Astrocyte (in vitro differentiated cells and primary cell): ENCODE data around the gene CABLES2. TPM values are rescaled to one million over a fixed set of nuclear protein-coding genes. Genes with fewer than 3 reads are reported as not detected.

Experiments
- DNase-seq: peaks from one replicate; pipeline ENCODE4 v3.0.0-alpha.2; 2010; ENCODE audit warnings: low read depth
- FAIRE-seq: peaks from 2 replicates; lab custom pipeline; 2011; peaks lifted over from hg19 to GRCh38; lab: Jason Lieb, UNC
- H2AFZ ChIP-seq: 2 replicates; pipeline ENCODE4 v1.6.0; 2012; ENCODE audit warnings: low read depth, low read length, inconsistent platforms
- H3K27ac ChIP-seq: 2 replicates; pipeline ENCODE4 v1.5.1; 2011; ENCODE audit warnings: low read depth, low read length, inconsistent platforms
- H3K27me3 ChIP-seq: 2 replicates; pipeline ENCODE4 v1.6.0; 2011; ENCODE audit warnings: low read length, inconsistent platforms; ENCODE audit not compliant: insufficient read depth
- H3K36me3 ChIP-seq: 2 replicates; pipeline ENCODE4 v1.5.1; 2011; ENCODE audit warnings: low read length, inconsistent platforms; ENCODE audit not compliant: insufficient read depth
- H3K4me1 ChIP-seq: 2 replicates; pipeline ENCODE4 v1.5.1; 2011; ENCODE audit warnings: low read length, inconsistent platforms; ENCODE audit not compliant: insufficient read depth
- H3K4me2 ChIP-seq: 2 replicates; pipeline ENCODE4 v1.6.0; 2012; ENCODE audit warnings: low read length, inconsistent platforms
- H3K4me3 ChIP-seq: 2 replicates; pipeline ENCODE4 v1.5.1; 2011; ENCODE audit warnings: low read depth, mild to moderate bottlenecking, low read length, inconsistent platforms; ENCODE audit not compliant: insufficient read depth
- H3K79me2 ChIP-seq: 2 replicates; pipeline ENCODE4 v1.6.0; 2012; ENCODE audit warnings: mild to moderate bottlenecking, low read length, inconsistent platforms; ENCODE audit not compliant: insufficient read depth
- H3K9ac ChIP-seq: 2 replicates; pipeline ENCODE4 v1.6.0; 2012; ENCODE audit warnings: mild to moderate bottlenecking, low read length, inconsistent platforms
- H3K9me3 ChIP-seq: 2 replicates; pipeline ENCODE4 v1.5.1; 2012; ENCODE audit warnings: low read depth, mild to moderate bottlenecking, low read length, inconsistent platforms; ENCODE audit not compliant: insufficient read depth
- H4K20me1 ChIP-seq: 2 replicates; pipeline ENCODE4 v1.6.0; 2012; ENCODE audit warnings: low read length, inconsistent platforms; ENCODE audit not compliant: insufficient read depth
- H3K27ac Mint-ChIP-seq: one replicate; pipeline ENCODE4 v1.8.0; 2021; ENCODE audit warnings: mild to moderate bottlenecking, mixed read lengths; ENCODE audit not compliant: unreplicated experiment
- H3K27me3 Mint-ChIP-seq: one replicate; pipeline ENCODE4 v1.8.0; 2021; ENCODE audit warnings: low read depth, mixed read lengths; ENCODE audit not compliant: unreplicated experiment
- H3K36me3 Mint-ChIP-seq: one replicate; pipeline ENCODE4 v1.8.0; 2021; ENCODE audit warnings: low read depth, mixed read lengths; ENCODE audit not compliant: unreplicated experiment
- H3K4me1 Mint-ChIP-seq: one replicate; pipeline ENCODE4 v1.8.0; 2021; ENCODE audit warnings: low read depth, mixed read lengths; ENCODE audit not compliant: unreplicated experiment
- H3K4me3 Mint-ChIP-seq: one replicate; pipeline ENCODE4 v1.8.0; 2021; ENCODE audit warnings: mild to moderate bottlenecking, moderate library complexity, mixed read lengths; ENCODE audit not compliant: unreplicated experiment
- H3K9me3 Mint-ChIP-seq: one replicate; pipeline ENCODE4 v1.8.0; 2021; ENCODE audit warnings: mild to moderate bottlenecking, mixed read lengths; ENCODE audit not compliant: unreplicated experiment
- EZH2 ChIP-seq: IDR thresholded peaks from 2 replicates; pipeline ENCODE4 v1.6.1; 2012; ENCODE audit warnings: mild to moderate bottlenecking, low read length, inconsistent platforms; ENCODE audit not compliant: insufficient read depth
- total RNA-seq: library from RNA; stranded (reverse); gene quantifications from 2 replicates; pipeline ENCODE4 v1.2.1, GENCODE V29; 2021
- TF ChIP-seq, protein P1 (sequence below): IDR thresholded peaks from 2 replicates; pipeline ENCODE4 v1.5.1; 2011; ENCODE audit warnings: low read depth, mild to moderate bottlenecking, inconsistent platforms, low read length, moderate library complexity; ENCODE audit not compliant: insufficient read depth

Gene CABLES2
- total RNA-seq, 1 donor from 2014 or later = 4.4 TPM

DNA sequence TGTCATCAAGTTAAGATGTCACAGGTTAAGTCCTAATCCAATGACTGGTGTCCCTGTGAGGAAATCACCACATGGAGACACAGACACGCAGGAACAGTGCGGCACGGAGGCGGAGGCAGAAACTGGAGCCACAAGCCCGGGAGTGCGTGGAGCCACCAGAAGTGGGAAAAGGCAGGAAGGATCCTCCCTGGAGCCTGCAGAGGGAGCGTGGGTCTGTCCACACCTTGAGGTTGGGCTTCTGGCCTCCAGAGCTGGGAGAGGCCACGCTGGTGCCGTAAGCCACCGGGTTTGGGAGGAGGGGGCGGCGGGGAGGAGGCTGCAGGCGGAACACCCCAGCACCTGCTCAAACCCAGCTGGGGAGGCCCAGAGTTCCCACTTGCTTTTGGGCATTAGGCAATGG lies 3.8 kb downstream of the CABLES2 start:
- no peak for FAIRE-seq
- H3K9me3 ChIP-seq = no peaks in the 10 kb centered on the region
- H3K4me1 ChIP-seq = peaks cover 8% of the 10 kb centered on the region
- peaks cover 3% of the 10 kb centered on the region for H3K27me3 Mint-ChIP-seq
- H3K4me1 Mint-ChIP-seq = peaks cover 3% of the 10 kb centered on the region
- no peak overlapping the region for H3K4me3 ChIP-seq
- H3K36me3 ChIP-seq = no peaks in the 10 kb centered on the region
- TF ChIP-seq, protein P1, sequence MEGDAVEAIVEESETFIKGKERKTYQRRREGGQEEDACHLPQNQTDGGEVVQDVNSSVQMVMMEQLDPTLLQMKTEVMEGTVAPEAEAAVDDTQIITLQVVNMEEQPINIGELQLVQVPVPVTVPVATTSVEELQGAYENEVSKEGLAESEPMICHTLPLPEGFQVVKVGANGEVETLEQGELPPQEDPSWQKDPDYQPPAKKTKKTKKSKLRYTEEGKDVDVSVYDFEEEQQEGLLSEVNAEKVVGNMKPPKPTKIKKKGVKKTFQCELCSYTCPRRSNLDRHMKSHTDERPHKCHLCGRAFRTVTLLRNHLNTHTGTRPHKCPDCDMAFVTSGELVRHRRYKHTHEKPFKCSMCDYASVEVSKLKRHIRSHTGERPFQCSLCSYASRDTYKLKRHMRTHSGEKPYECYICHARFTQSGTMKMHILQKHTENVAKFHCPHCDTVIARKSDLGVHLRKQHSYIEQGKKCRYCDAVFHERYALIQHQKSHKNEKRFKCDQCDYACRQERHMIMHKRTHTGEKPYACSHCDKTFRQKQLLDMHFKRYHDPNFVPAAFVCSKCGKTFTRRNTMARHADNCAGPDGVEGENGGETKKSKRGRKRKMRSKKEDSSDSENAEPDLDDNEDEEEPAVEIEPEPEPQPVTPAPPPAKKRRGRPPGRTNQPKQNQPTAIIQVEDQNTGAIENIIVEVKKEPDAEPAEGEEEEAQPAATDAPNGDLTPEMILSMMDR = no peak
- TF ChIP-seq EZH2 = no peak
- peaks cover 5% of the 10 kb centered on the region for H3K36me3 Mint-ChIP-seq
- H3K27ac ChIP-seq = no peak overlapping the region
- H3K4me2 ChIP-seq = no peak overlapping the region
- no peaks in the 10 kb centered on the region for H3K9me3 Mint-ChIP-seq
- peaks cover 4% of the 10 kb centered on the region for H3K79me2 ChIP-seq
- no peak for DNase-seq
- H3K4me3 Mint-ChIP-seq = no peak overlapping the region
- no peaks in the 10 kb centered on the region for H3K27me3 ChIP-seq
- no peak overlapping the region for H2AFZ ChIP-seq
- peaks cover 29% of the 10 kb centered on the region for H4K20me1 ChIP-seq
- H3K9ac ChIP-seq = no peak overlapping the region
- H3K27ac Mint-ChIP-seq = no peak overlapping the region

DNA sequence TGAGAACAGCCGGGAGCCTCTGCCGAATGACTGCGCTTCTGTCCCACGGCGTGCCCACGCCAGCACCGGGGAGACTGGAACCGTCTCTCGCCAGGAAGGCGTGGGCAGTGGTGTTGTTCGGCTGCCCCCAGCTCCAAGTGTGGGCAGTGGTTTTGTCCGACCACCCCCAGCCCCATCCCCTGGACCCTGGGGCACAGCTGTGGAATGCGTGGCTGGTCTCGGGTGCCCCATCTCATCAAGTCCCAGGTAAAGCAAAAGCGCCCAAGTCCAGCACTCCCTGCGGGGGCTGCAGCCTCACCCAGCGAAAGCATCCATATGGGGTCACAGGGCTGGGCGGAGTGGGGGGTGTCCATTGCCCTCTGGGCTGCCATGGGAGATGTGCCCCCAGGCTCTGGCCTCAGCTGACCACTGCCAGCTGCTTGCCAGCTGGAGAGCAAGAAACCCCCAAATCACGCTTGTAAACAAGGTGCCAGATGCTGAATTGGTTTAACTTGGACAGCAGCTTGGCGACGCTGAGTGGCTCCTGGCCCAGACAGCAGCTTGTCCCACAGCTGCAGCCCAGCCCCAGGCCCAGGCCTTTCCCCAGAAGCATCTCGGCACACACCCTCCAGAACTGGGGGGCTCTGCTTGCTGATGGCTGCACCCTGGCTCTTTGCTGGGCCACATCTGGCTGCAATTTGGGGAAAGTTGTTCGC lies 4.5 kb downstream of the CABLES2 start:
- Histone ChIP-seq H3K4me2 (no peak overlapping the region), H3K9me3 (no peaks in the 10 kb centered on the region), H3K79me2 (peaks cover 4% of the 10 kb centered on the region), H3K4me3 (no peak overlapping the region), H3K9ac (no peak overlapping the region), H4K20me1 (peaks cover 29% of the 10 kb centered on the region), H3K36me3 (no peaks in the 10 kb centered on the region), H3K27ac (no peak overlapping the region), H3K4me1 (peaks cover 8% of the 10 kb centered on the region), H3K27me3 (no peaks in the 10 kb centered on the region), H2AFZ (no peak overlapping the region)
- no peak for TF ChIP-seq EZH2
- TF ChIP-seq, protein P1 = no peak
- H3K36me3 Mint-ChIP-seq = peaks cover 5% of the 10 kb centered on the region
- no peaks in the 10 kb centered on the region for H3K9me3 Mint-ChIP-seq
- FAIRE-seq = no peak
- H3K4me1 Mint-ChIP-seq = peaks cover 3% of the 10 kb centered on the region
- H3K27ac Mint-ChIP-seq = no peak overlapping the region
- DNase-seq = no peak
- H3K27me3 Mint-ChIP-seq = peaks cover 3% of the 10 kb centered on the region
- H3K4me3 Mint-ChIP-seq = no peak overlapping the region

DNA sequence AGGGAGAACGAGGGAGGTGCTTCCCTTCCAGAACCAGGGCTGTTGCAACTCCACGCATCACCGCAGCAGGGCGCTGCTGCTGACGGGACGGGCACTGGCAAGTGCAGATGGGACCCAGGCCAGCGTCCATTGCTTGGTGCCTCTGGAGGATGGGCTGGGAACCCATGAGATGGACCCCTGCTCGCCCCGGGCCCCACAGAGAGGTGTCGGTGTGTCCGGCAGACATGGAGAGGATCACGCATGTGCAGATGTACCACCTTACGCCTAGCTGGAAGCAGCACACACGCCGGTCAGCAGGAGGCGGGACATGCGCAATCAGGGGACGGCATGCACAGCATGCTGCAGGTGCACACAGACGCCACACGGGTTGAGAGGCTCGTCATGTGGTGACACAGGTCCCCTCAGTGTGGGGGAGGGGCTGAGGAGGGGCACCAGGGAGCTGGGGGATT lies 5.7 kb downstream of the CABLES2 start:
- no peak overlapping the region for H3K4me3 ChIP-seq
- no peak for DNase-seq
- H3K27me3 ChIP-seq = no peaks in the 10 kb centered on the region
- H3K9me3 ChIP-seq = no peaks in the 10 kb centered on the region
- Mint-ChIP-seq H3K27me3 (peaks cover 3% of the 10 kb centered on the region), H3K4me3 (no peak overlapping the region), H3K27ac (no peak overlapping the region), H3K36me3 (peaks cover 8% of the 10 kb centered on the region), H3K9me3 (no peaks in the 10 kb centered on the region), H3K4me1 (peaks cover 3% of the 10 kb centered on the region)
- H3K36me3 ChIP-seq = no peaks in the 10 kb centered on the region
- H3K9ac ChIP-seq = no peak overlapping the region
- peaks cover 27% of the 10 kb centered on the region for H4K20me1 ChIP-seq
- H3K79me2 ChIP-seq = peaks cover under 1% of the 10 kb centered on the region
- no peak overlapping the region for H2AFZ ChIP-seq
- no peak for FAIRE-seq
- peaks cover 5% of the 10 kb centered on the region for H3K4me1 ChIP-seq
- H3K4me2 ChIP-seq = no peak overlapping the region
- H3K27ac ChIP-seq = no peak overlapping the region
- TF ChIP-seq, protein P1 = no peak
- TF ChIP-seq EZH2 = no peak
